Gastroesophageal sphincter (tissue), 4 donors: ENCODE data around the gene RIPK3. TPM values are rescaled to one million over a fixed set of nuclear protein-coding genes. Genes with fewer than 3 reads are reported as not detected.

ENCODE experiments used
- ATAC-seq: fragments of 150-250 bp; one replicate; pipeline ENCODE4 v1.9.1; 2016; ENCODE audit warnings: mild to moderate bottlenecking, moderate library complexity
- H3K27ac ChIP-seq, 4 donors: fragments of 200-600 bp; sonication (generic) in 3 of 4; 1 replicate in 3 of 4; 2 replicates in 1 of 4; pipeline ENCODE4 v1.5.1; 2016 to 2019
- H3K27me3 ChIP-seq: fragments of 200-600 bp; sonication (generic); one replicate; pipeline ENCODE4 v1.5.1; 2019
- H3K36me3 ChIP-seq, 2 donors: fragments of 200-600 bp; sonication (generic); one replicate each; pipeline ENCODE4 v1.5.1; 2019; ENCODE audit warnings: control low read depth in 1 of 2
- H3K4me1 ChIP-seq, 3 donors: fragments of 200-600 bp; sonication (generic); 1 replicate in 2 of 3; 2 replicates in 1 of 3; pipeline ENCODE4 v1.5.1; 2016 to 2019; ENCODE audit warnings: control low read depth in 2 of 3
- H3K4me3 ChIP-seq, 2 donors: fragments of 200-600 bp; sonication (generic); one replicate each; pipeline ENCODE4 v1.5.1; 2019; ENCODE audit warnings: mild to moderate bottlenecking in 1 of 2, moderate library complexity in 1 of 2
- H3K9me3 ChIP-seq, 3 donors: fragments of 200-600 bp; sonication (generic); one replicate each; pipeline ENCODE4 v1.5.1; 2017 to 2019; ENCODE audit warnings: control low read depth in 2 of 3
- CTCF ChIP-seq, 4 experiments: fragments of 200-600 bp in 2 of 4; fragments of 450-650 bp in 2 of 4; sonication (generic) in 1 of 4; IDR thresholded peaks; one replicate each; pipeline ENCODE4 v1.5.1; 2017 to 2019; ENCODE audit warnings: antibody characterized with exemption in 4 of 4, mild to moderate bottlenecking in 2 of 4, moderate library complexity in 2 of 4
- EP300 ChIP-seq: sonication (generic); formaldehyde crosslinking; IDR thresholded peaks from one replicate; pipeline ENCODE4 v1.6.1; 2017; ENCODE audit warnings: antibody characterized with exemption, mild to moderate bottlenecking
- POLR2A ChIP-seq, 2 donors: fragments of 450-650 bp; IDR thresholded peaks; one replicate each; pipeline ENCODE4 v1.6.1; 2017; ENCODE audit warnings: antibody characterized with exemption in 2 of 2, mild to moderate bottlenecking in 2 of 2, moderate library complexity in 1 of 2
- POLR2AphosphoS5 ChIP-seq: sonication (generic); formaldehyde crosslinking; IDR thresholded peaks from one replicate; pipeline ENCODE4 v1.6.1; 2017; ENCODE audit warnings: antibody characterized with exemption
- WGBS, 2 donors: methylation state at CpG; one replicate each; pipeline ENCODE4 v1.1.5; 2018; ENCODE audit warnings: low coverage in 1 of 2; 5-methylcytosine and 5-hydroxymethylcytosine counted together
- total RNA-seq, 4 donors: library from RNA; depleted of rRNA; stranded (reverse); fragments of >200 nt; gene quantifications; one replicate each; pipeline ENCODE4 v1.1.0, GENCODE V29; 2016

RIPK3 gene
- total RNA-seq, 4 donors from 2014 or later, result 3.1 to 8.9 (median 3.9) TPM

GRCh38 chr14:24307156-24307574, 32.6 kb downstream of the RIPK3 start:
- no peak for TF ChIP-seq POLR2AphosphoS5
- no peak for TF ChIP-seq EP300
- TF ChIP-seq POLR2A (IDR thresholded peaks at IDR 0.05), result no peak
- TF ChIP-seq CTCF (IDR thresholded peaks at IDR 0.05), result no peak
- Histone ChIP-seq H3K27ac (no peak overlapping the region), H3K27me3 (no peaks in the 10 kb centered on the region), H3K9me3 (no peaks in the 10 kb centered on the region), H3K4me3 (no peak overlapping the region), H3K4me1 (peaks cover 0 to 45% (median 14%) of the 10 kb centered on the region in 3 donors), H3K36me3 (peaks cover 0 to 58% of the 10 kb centered on the region in 2 donors)
- ATAC-seq, result no peak
- WGBS, 2 donors, result 63 to 67% methylated on average over 7 of the region's 11 CpGs

GRCh38 chr14:24304019-24304387, 35.8 kb downstream of the RIPK3 start:
- Histone ChIP-seq H3K9me3 (no peaks in the 10 kb centered on the region), H3K27ac (no peak overlapping the region), H3K27me3 (no peaks in the 10 kb centered on the region), H3K4me3 (no peak overlapping the region), H3K4me1 (peaks cover 4 to 40% (median 8%) of the 10 kb centered on the region in 3 donors), H3K36me3 (peaks cover 0 to 68% of the 10 kb centered on the region in 2 donors)
- no peak for ATAC-seq
- TF ChIP-seq POLR2AphosphoS5, result no peak
- no peak for TF ChIP-seq EP300
- TF ChIP-seq POLR2A (IDR thresholded peaks at IDR 0.05), result no peak
- no peak for TF ChIP-seq CTCF (IDR thresholded peaks at IDR 0.05)
- WGBS, 2 donors, result 92 to 96% methylated on average over 7 to 9 of the region's 11 CpGs

- Histone ChIP-seq H3K9me3 (no peaks in the 10 kb centered on the region), H3K36me3 (peaks cover 0 to 52% of the 10 kb centered on the region in 2 donors), H3K27me3 (no peaks in the 10 kb centered on the region), H3K4me3 (peak overlapping the region; percentile 69 to 81), H3K27ac (peak overlapping the region; percentile 39 to 83 (median 79)), H3K4me1 (peaks cover 4 to 51% (median 10%) of the 10 kb centered on the region in 3 donors)
- WGBS, 2 donors, result 27 to 57% methylated on average over 5 to 11 of the region's 16 CpGs
- TF ChIP-seq POLR2A (IDR thresholded peaks at IDR 0.05), result no peak
- no peak for ATAC-seq
Observed at GRCh38 chr14:24300326-24300980, 39.3 kb downstream of the RIPK3 start.

- H3K36me3 ChIP-seq, result peaks cover 0 to 51% of the 10 kb centered on the region in 2 donors
Observed at GRCh38 chr14:24299255-24300191, 40.3 kb downstream of the RIPK3 start, which contains the start of the genes DHRS1 and NOP9. Gene DHRS1 (minus strand): TSS chr14:24299780. CDS start chr14:24299106, 674 bp downstream. Gene NOP9 (plus strand): TSS chr14:24299850. CDS start chr14:24299955, 105 bp downstream.

More at GRCh38 chr14:24299255-24300191, 40.3 kb downstream of the RIPK3 start, which contains the start of the genes DHRS1 and NOP9:
- peak within 1 kb of the TSS; percentile 39 to 83 (median 79) for H3K27ac ChIP-seq
- no peaks in the 10 kb centered on the region for H3K9me3 ChIP-seq
- no peaks in the 10 kb centered on the region for H3K27me3 ChIP-seq
- H3K4me3 ChIP-seq, result peak within 1 kb of the TSS; percentile 69 to 81
- WGBS, 2 donors, result 0 to 4% methylated on average over 1 to 7 of the region's 75 CpGs
- TF ChIP-seq POLR2A (IDR thresholded peaks at IDR 0.05) (peak in 1 of 2 donors; percentile 70), EP300 (no peak), POLR2AphosphoS5 (peak; percentile 95), CTCF (IDR thresholded peaks at IDR 0.05) (peak in 1 of 4 experiments; percentile 21)
- ATAC-seq, result peak; percentile 91
- peaks cover 4 to 51% (median 10%) of the 10 kb centered on the region in 3 donors for H3K4me1 ChIP-seq
